ENCODE results near the gene ESRRG.
"Not testable (repeated sequence)": the region's sequence is repeated elsewhere in the genome, so short reads cannot be mapped to it uniquely, and the experiment has no call there.

The ESRRG gene

DNA sequence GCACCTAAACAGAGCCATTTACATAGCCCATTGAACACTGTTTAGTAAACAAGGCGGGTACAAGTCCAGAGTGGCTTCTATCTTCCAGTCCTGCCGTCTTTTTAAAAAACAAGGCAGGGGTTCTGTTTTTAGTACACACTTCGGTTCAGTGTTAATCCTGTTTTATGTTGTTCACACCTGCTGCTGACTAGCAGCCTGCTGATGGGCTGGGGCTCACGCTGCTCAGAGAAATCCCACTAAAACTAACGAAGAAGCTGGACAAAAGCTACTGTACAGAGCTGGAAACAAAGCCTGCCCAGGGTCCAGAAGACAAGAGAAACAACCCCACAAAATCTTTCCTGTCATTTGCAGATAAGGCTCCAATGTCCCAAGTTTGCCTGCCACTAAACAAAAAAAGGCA, 13.2 kb downstream of the ESRRG start:
- Histone ChIP-seq H3K9ac (ENCODE audit: low read depth in 1 of 2, low read length in 2 of 2) (no peak overlapping the region), H3K27me3 (ENCODE audit: control insufficient read depth in 2 of 2, insufficient read depth in 2 of 2, low read length in 2 of 2) (no peaks in the 10 kb centered on the region), H3K4me3 (ENCODE audit: low read length in 2 of 2) (no peak overlapping the region), H3K4me1 (ENCODE audit: control insufficient read depth in 2 of 2, insufficient read depth in 2 of 2, low read length in 2 of 2) (no peaks in the 10 kb centered on the region), H3K9me3 (ENCODE audit: control insufficient read depth in 2 of 2, low read length in 2 of 2) (no peaks in the 10 kb centered on the region), H3K36me3 (ENCODE audit: control insufficient read depth in 2 of 2, insufficient read depth in 2 of 2, low read length in 2 of 2) (no peaks in the 10 kb centered on the region), H3K27ac (ENCODE audit: low read depth in 2 of 2, low read length in 2 of 2) (no peak overlapping the region)

DNA sequence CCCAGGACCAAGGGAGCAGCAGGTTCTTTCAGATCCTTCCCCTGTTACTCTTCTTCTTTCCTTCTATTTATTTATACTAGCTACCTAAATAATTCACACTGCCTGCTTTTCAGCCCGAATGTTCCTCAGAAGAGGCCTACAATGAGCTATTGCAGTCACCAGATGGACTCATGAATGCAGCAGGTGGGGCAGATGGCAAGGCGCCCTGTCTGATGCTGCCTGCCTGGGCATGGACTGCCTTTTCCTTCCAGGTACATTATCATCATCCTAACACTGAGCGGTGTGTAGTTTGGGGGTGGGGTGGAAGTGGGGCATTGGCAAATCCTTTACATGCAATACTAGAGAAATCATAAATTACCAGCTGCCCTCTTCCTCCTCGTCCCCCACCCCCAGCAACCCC, 17.6 kb downstream of the ESRRG start:
- H3K27ac ChIP-seq (ENCODE audit: low read depth in 2 of 2, low read length in 2 of 2), result no peak overlapping the region
- no peaks in the 10 kb centered on the region for H3K36me3 ChIP-seq (ENCODE audit: control insufficient read depth in 2 of 2, insufficient read depth in 2 of 2, low read length in 2 of 2)
- no peaks in the 10 kb centered on the region for H3K4me1 ChIP-seq (ENCODE audit: control insufficient read depth in 2 of 2, insufficient read depth in 2 of 2, low read length in 2 of 2)
- H3K9me3 ChIP-seq (ENCODE audit: control insufficient read depth in 2 of 2, low read length in 2 of 2), result no peaks in the 10 kb centered on the region
- no peaks in the 10 kb centered on the region for H3K27me3 ChIP-seq (ENCODE audit: control insufficient read depth in 2 of 2, insufficient read depth in 2 of 2, low read length in 2 of 2)
- no peak overlapping the region for H3K4me3 ChIP-seq (ENCODE audit: low read length in 2 of 2)
- no peak overlapping the region for H3K9ac ChIP-seq (ENCODE audit: low read depth in 1 of 2, low read length in 2 of 2)

DNA sequence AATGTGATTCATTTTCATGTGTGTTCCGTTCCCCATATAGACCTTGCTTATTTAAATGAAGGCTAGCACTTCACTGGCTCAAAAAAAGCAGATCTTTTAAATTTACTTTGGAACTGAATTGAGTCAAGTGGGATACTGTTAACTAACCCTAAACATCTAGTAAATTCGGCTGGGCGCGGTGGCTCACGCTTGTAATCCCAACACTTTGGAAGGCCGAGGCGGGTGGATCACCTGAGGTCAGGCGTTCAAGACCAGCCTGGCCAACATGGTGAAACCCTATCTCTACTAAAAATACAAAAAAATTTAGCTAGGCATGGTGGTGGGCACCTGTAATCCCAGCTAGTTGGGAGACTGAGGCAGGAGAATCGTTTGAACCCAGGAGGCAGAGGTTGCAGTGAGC, 19.2 kb downstream of the ESRRG start:
- H3K36me3 ChIP-seq (ENCODE audit: control insufficient read depth in 2 of 2, insufficient read depth in 2 of 2, low read length in 2 of 2); H3K27ac ChIP-seq (ENCODE audit: low read depth in 2 of 2, low read length in 2 of 2); H3K4me1 ChIP-seq (ENCODE audit: control insufficient read depth in 2 of 2, insufficient read depth in 2 of 2, low read length in 2 of 2); H3K9me3 ChIP-seq (ENCODE audit: control insufficient read depth in 2 of 2, low read length in 2 of 2); H3K4me3 ChIP-seq (ENCODE audit: low read length in 2 of 2); H3K9ac ChIP-seq (ENCODE audit: low read depth in 1 of 2, low read length in 2 of 2); H3K27me3 ChIP-seq (ENCODE audit: control insufficient read depth in 2 of 2, insufficient read depth in 2 of 2, low read length in 2 of 2): not testable (repeated sequence)

DNA sequence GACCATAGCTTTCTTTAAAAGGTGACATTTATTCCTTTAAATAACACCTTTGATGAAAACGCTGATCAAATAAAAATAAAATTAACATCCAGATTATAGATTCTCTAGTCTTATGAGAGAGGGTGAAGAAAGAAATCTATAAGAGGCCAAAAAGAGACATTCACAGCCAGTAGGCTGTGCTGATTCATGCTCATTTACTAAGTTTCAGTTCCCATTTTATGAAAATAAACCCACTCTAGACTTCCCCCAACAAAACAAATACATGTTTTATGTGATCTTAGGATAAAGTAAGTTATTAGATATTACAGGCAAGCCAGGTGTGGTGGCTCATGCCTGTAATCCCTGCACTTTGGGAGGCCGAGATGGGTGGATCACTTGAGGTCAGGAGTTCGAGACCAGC, 21.1 kb downstream of the ESRRG start:
- no peaks in the 10 kb centered on the region for H3K9me3 ChIP-seq (ENCODE audit: control insufficient read depth in 2 of 2, low read length in 2 of 2)
- H3K36me3 ChIP-seq (ENCODE audit: control insufficient read depth in 2 of 2, insufficient read depth in 2 of 2, low read length in 2 of 2), result no peaks in the 10 kb centered on the region
- no peak overlapping the region for H3K27ac ChIP-seq (ENCODE audit: low read depth in 2 of 2, low read length in 2 of 2)
- H3K4me1 ChIP-seq (ENCODE audit: control insufficient read depth in 2 of 2, insufficient read depth in 2 of 2, low read length in 2 of 2), result no peaks in the 10 kb centered on the region
- no peaks in the 10 kb centered on the region for H3K27me3 ChIP-seq (ENCODE audit: control insufficient read depth in 2 of 2, insufficient read depth in 2 of 2, low read length in 2 of 2)
- H3K4me3 ChIP-seq (ENCODE audit: low read length in 2 of 2), result no peak overlapping the region
- H3K9ac ChIP-seq (ENCODE audit: low read depth in 1 of 2, low read length in 2 of 2), result no peak overlapping the region

DNA sequence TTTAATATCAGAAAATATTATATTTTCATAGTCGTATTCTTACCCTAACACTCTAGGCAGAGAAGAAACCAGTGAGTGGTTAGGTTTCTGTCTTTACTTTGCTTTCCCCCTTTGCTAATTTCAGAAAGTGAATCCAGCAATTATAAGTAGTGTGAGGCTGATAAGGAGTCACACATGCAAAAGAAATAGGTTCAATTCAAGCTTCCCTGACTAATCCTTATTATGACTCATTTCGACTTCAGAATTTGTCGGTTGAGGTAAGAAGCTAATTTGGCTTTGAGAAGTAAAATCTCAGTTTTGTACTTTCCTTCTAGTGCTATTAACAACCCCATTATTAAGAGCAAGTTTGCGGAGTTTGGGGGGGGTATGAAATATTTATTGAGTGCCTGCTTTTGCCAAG, 22.4 kb downstream of the ESRRG start:
- Histone ChIP-seq H3K36me3 (ENCODE audit: control insufficient read depth in 2 of 2, insufficient read depth in 2 of 2, low read length in 2 of 2) (no peaks in the 10 kb centered on the region), H3K9me3 (ENCODE audit: control insufficient read depth in 2 of 2, low read length in 2 of 2) (no peaks in the 10 kb centered on the region), H3K9ac (ENCODE audit: low read depth in 1 of 2, low read length in 2 of 2) (no peak overlapping the region), H3K27me3 (ENCODE audit: control insufficient read depth in 2 of 2, insufficient read depth in 2 of 2, low read length in 2 of 2) (no peaks in the 10 kb centered on the region), H3K27ac (ENCODE audit: low read depth in 2 of 2, low read length in 2 of 2) (no peak overlapping the region), H3K4me1 (ENCODE audit: control insufficient read depth in 2 of 2, insufficient read depth in 2 of 2, low read length in 2 of 2) (no peaks in the 10 kb centered on the region), H3K4me3 (ENCODE audit: low read length in 2 of 2) (no peak overlapping the region)

DNA sequence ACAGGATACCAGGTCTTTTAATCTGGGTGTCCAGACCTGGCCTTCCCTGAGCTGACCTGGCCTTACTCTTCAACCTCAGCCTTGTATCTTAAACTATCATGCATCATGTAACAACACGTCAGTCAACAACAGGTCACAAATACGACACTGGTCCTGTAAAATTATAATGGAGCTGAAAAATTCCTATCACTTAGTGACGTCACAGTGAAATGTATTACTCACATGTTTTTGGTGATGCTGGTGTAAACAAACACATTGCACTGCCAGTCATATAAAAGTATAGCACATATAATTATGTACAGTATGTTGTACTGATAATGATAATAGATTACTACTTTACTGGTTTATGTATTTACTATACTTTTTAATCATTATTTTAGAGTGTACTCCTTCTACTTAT, 31.5 kb downstream of the ESRRG start:
- no peak overlapping the region for H3K27ac ChIP-seq (ENCODE audit: low read depth in 2 of 2, low read length in 2 of 2)
- H3K9ac ChIP-seq (ENCODE audit: low read depth in 1 of 2, low read length in 2 of 2), result no peak overlapping the region
- no peak overlapping the region for H3K4me3 ChIP-seq (ENCODE audit: low read length in 2 of 2)
- H3K9me3 ChIP-seq (ENCODE audit: control insufficient read depth in 2 of 2, low read length in 2 of 2), result no peaks in the 10 kb centered on the region
- H3K36me3 ChIP-seq (ENCODE audit: control insufficient read depth in 2 of 2, insufficient read depth in 2 of 2, low read length in 2 of 2), result no peaks in the 10 kb centered on the region
- no peaks in the 10 kb centered on the region for H3K27me3 ChIP-seq (ENCODE audit: control insufficient read depth in 2 of 2, insufficient read depth in 2 of 2, low read length in 2 of 2)
- H3K4me1 ChIP-seq (ENCODE audit: control insufficient read depth in 2 of 2, insufficient read depth in 2 of 2, low read length in 2 of 2), result no peaks in the 10 kb centered on the region

DNA sequence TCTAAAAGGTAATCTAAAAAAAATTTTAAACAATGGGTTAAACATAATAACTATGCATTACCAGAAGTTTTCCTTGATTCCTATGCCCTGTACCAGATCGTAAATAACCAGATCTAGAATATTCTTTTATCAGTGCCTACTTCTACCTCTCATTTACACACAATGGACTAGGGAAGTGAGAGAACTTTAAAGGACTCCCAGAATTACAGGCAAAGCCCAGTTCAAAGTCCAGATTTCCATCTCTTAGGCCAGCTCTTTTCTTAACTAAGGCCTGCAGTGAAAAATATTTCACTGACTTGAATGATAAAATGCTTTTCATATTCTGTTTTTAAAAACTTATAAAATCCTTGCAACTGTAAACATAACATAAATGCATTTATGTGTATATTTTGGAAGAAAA, 32.6 kb downstream of the ESRRG start:
- Histone ChIP-seq H3K27me3 (ENCODE audit: control insufficient read depth in 2 of 2, insufficient read depth in 2 of 2, low read length in 2 of 2) (no peaks in the 10 kb centered on the region), H3K9ac (ENCODE audit: low read depth in 1 of 2, low read length in 2 of 2) (no peak overlapping the region), H3K4me1 (ENCODE audit: control insufficient read depth in 2 of 2, insufficient read depth in 2 of 2, low read length in 2 of 2) (no peaks in the 10 kb centered on the region), H3K27ac (ENCODE audit: low read depth in 2 of 2, low read length in 2 of 2) (no peak overlapping the region), H3K36me3 (ENCODE audit: control insufficient read depth in 2 of 2, insufficient read depth in 2 of 2, low read length in 2 of 2) (no peaks in the 10 kb centered on the region), H3K4me3 (ENCODE audit: low read length in 2 of 2) (no peak overlapping the region), H3K9me3 (ENCODE audit: control insufficient read depth in 2 of 2, low read length in 2 of 2) (no peaks in the 10 kb centered on the region)

DNA sequence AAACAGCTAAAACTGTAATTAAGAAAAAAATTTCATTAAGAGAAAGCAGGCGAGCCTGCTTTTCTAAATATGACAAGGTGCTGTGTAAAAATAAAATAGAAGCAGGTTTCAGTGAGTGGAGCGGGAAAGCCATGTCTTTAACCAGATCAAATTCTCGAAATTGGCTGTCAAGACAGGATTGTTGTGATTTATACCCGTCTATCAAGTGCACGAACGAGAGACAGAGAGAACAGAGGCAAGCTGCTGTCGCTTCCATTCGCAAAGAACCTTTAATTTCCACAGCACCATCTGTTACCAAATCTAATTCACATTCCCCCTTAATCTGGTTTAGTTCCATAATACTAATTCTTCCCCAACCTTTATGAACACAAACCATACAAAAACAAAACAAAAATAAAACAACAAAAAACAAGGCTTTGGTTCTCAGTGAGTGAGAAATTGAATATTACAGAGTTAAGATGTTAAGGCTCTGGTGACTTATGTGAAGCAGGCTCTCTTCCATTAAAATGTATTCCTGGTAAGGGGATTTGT, 35.0 kb downstream of the ESRRG start:
- H3K9me3 ChIP-seq (ENCODE audit: control insufficient read depth in 2 of 2, low read length in 2 of 2), result no peaks in the 10 kb centered on the region
- no peak overlapping the region for H3K27ac ChIP-seq (ENCODE audit: low read depth in 2 of 2, low read length in 2 of 2)
- H3K4me3 ChIP-seq (ENCODE audit: low read length in 2 of 2), result no peak overlapping the region
- H3K36me3 ChIP-seq (ENCODE audit: control insufficient read depth in 2 of 2, insufficient read depth in 2 of 2, low read length in 2 of 2), result no peaks in the 10 kb centered on the region
- H3K27me3 ChIP-seq (ENCODE audit: control insufficient read depth in 2 of 2, insufficient read depth in 2 of 2, low read length in 2 of 2), result no peaks in the 10 kb centered on the region
- no peaks in the 10 kb centered on the region for H3K4me1 ChIP-seq (ENCODE audit: control insufficient read depth in 2 of 2, insufficient read depth in 2 of 2, low read length in 2 of 2)
- no peak overlapping the region for H3K9ac ChIP-seq (ENCODE audit: low read depth in 1 of 2, low read length in 2 of 2)

DNA sequence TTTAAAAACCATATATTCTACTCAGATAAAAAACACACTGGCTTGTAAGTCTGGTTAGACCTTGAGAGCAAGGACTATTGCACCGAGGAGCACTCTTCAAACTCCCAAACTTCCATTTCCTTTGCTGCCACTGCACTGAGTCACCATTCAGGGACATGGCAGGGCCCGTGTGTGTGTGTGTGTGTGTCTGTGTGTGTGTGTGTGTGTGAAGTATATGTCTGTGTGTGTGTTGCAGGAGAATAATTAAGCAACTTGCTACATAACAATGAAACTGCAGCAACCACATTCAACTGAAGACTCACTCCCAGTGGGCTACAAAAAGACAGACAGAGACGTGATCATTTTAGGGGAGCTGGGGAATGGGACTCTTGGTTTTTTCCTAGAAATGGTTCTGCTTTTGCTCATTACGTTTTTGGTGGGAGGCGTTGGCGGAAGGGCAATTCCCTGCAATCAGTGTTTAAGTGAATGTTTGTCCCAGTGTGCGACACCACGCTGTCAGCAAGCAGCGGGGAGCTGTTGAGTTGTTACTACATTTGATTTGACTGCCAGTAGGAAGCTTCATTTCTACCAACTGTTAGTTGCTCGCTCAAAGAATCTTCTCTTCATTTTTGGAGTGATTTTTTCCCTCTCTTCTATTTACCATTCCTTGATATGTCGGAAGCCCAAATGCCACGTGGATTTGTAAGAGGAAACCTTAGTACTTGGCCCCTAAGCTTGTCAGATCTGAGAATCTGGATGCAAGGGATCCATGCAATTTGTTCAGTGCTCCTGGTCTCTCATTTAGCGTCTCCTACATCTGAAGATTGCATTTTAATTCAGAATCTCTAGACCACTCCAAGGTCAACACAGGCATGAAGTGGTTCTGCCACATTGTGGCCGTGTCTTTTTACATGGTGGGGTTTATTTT, 36.1 kb downstream of the ESRRG start:
- H3K36me3 ChIP-seq (ENCODE audit: control insufficient read depth in 2 of 2, insufficient read depth in 2 of 2, low read length in 2 of 2), result no peaks in the 10 kb centered on the region
- no peak overlapping the region for H3K9ac ChIP-seq (ENCODE audit: low read depth in 1 of 2, low read length in 2 of 2)
- no peak overlapping the region for H3K4me3 ChIP-seq (ENCODE audit: low read length in 2 of 2)
- no peaks in the 10 kb centered on the region for H3K9me3 ChIP-seq (ENCODE audit: control insufficient read depth in 2 of 2, low read length in 2 of 2)
- H3K4me1 ChIP-seq (ENCODE audit: control insufficient read depth in 2 of 2, insufficient read depth in 2 of 2, low read length in 2 of 2), result no peaks in the 10 kb centered on the region
- no peak overlapping the region for H3K27ac ChIP-seq (ENCODE audit: low read depth in 2 of 2, low read length in 2 of 2)
- H3K27me3 ChIP-seq (ENCODE audit: control insufficient read depth in 2 of 2, insufficient read depth in 2 of 2, low read length in 2 of 2), result no peaks in the 10 kb centered on the region

DNA sequence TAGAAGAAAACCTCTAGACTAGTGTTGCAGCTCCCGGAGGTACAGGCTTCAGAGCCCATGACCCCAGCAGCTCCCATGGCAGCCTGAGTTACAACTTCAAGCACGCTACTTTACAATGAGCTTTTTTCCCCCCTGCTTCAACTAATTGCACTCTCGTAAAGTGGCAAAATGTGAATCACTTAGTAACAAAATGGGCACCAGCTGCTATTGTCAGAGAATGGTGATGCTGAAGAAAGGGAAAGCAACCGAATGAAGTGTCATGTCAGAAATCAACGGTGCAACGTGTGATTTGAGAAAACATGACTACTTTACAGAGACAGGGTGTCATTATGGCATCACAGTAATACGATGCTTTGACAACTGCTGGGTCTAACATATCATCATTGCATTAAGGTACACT, 40.5 kb downstream of the ESRRG start:
- Histone ChIP-seq H3K36me3 (ENCODE audit: control insufficient read depth in 2 of 2, insufficient read depth in 2 of 2, low read length in 2 of 2) (no peaks in the 10 kb centered on the region), H3K4me3 (ENCODE audit: low read length in 2 of 2) (no peak overlapping the region), H3K4me1 (ENCODE audit: control insufficient read depth in 2 of 2, insufficient read depth in 2 of 2, low read length in 2 of 2) (no peaks in the 10 kb centered on the region), H3K9me3 (ENCODE audit: control insufficient read depth in 2 of 2, low read length in 2 of 2) (no peaks in the 10 kb centered on the region), H3K9ac (ENCODE audit: low read depth in 1 of 2, low read length in 2 of 2) (no peak overlapping the region), H3K27ac (ENCODE audit: low read depth in 2 of 2, low read length in 2 of 2) (no peak overlapping the region), H3K27me3 (ENCODE audit: control insufficient read depth in 2 of 2, insufficient read depth in 2 of 2, low read length in 2 of 2) (no peaks in the 10 kb centered on the region)
